Endodermal cell (in vitro differentiated cells): ENCODE results near the gene UBE3C. TPM values are rescaled to one million over a fixed set of nuclear protein-coding genes. Genes with fewer than 3 reads are reported as not detected.

Source experiments
- DNase-seq: peaks from one replicate; pipeline ENCODE4 v3.0.0-alpha.2; 2017
- H3K27ac ChIP-seq: 2 replicates; pipeline ENCODE4 v1.5.1; 2013; ENCODE audit warnings: mild to moderate bottlenecking, low read depth, low read length, moderate library complexity
- H3K27me3 ChIP-seq: 2 replicates; pipeline ENCODE4 v1.6.1; 2013; ENCODE audit warnings: mild to moderate bottlenecking, low read length, moderate library complexity; ENCODE audit not compliant: insufficient read depth, control insufficient read depth, poor library complexity, severe bottlenecking
- H3K36me3 ChIP-seq: 2 replicates; pipeline ENCODE4 v1.7.0; 2013; ENCODE audit warnings: mild to moderate bottlenecking, low read length, moderate library complexity; ENCODE audit not compliant: control insufficient read depth, insufficient read depth
- H3K4me1 ChIP-seq: one replicate; pipeline ENCODE4 v1.7.0; 2013; ENCODE audit warnings: low read length; ENCODE audit not compliant: control insufficient read depth, insufficient read depth
- H3K4me3 ChIP-seq: 2 replicates; pipeline ENCODE4 v1.5.1; 2013; ENCODE audit warnings: mild to moderate bottlenecking, low read length, moderate library complexity
- H3K9ac ChIP-seq: 2 replicates; pipeline ENCODE4 v1.6.1; 2013; ENCODE audit warnings: mild to moderate bottlenecking, low read length, moderate library complexity; ENCODE audit not compliant: poor library complexity, severe bottlenecking; ENCODE audit errors: extremely low read depth
- H3K9me3 ChIP-seq: 2 replicates; pipeline ENCODE4 v1.6.1; 2013; ENCODE audit warnings: mild to moderate bottlenecking, low read length, moderate library complexity; ENCODE audit not compliant: control insufficient read depth
- H3K27ac Mint-ChIP-seq: 2 replicates; pipeline ENCODE4 v1.8.0; 2020; ENCODE audit warnings: mixed read lengths
- H3K27me3 Mint-ChIP-seq: 2 replicates; pipeline ENCODE4 v1.8.0; 2021; ENCODE audit warnings: mild to moderate bottlenecking, mixed read lengths; ENCODE audit not compliant: insufficient read depth
- H3K36me3 Mint-ChIP-seq: 2 replicates; pipeline ENCODE4 v1.8.0; 2020; ENCODE audit warnings: low read depth, mixed read lengths
- H3K4me1 Mint-ChIP-seq: 2 replicates; pipeline ENCODE4 v1.8.0; 2020; ENCODE audit warnings: mixed read lengths
- H3K4me3 Mint-ChIP-seq: 2 replicates; pipeline ENCODE4 v1.8.0; 2020; ENCODE audit warnings: mild to moderate bottlenecking, moderate library complexity, mixed read lengths
- H3K9me3 Mint-ChIP-seq: 2 replicates; pipeline ENCODE4 v1.8.0; 2020; ENCODE audit warnings: mild to moderate bottlenecking, mixed read lengths
- CTCF ChIP-seq: fragments of 200-600 bp; sonication (generic); conservative IDR thresholded peaks from 2 replicates; pipeline ENCODE4 v1.5.0; 2021; ENCODE audit warnings: antibody characterized with exemption, mild to moderate bottlenecking
- WGBS, 2 experiments: methylation state at CpG; one replicate each; pipeline versions ENCODE4 v1.1.5 to v1.1.7; 2013; ENCODE audit warnings: missing lambda C conversion rate in 2 of 2, mixed read lengths in 1 of 2; ENCODE audit not compliant: insufficient coverage in 1 of 2, insufficient read length in 1 of 2; 5-methylcytosine and 5-hydroxymethylcytosine counted together
- total RNA-seq, 2 donors: library from RNA; stranded (reverse); fragmentation: NEBNext Ultra II Directional in 1 of 2; extraction: Animal tissue kit (Norgen Biotek cat#: 25700) in 1 of 2; gene quantifications; 2 replicates in 1 of 2; 3 replicates in 1 of 2; pipeline ENCODE4 v1.2.1, GENCODE V29; 2021

Gene UBE3C
- total RNA-seq, 2 donors from 2014 or later: 53.4 to 55.9 TPM

- H3K9me3 Mint-ChIP-seq: no peaks in the 10 kb centered on the region
- peak overlapping the region; percentile 76 for H3K27ac Mint-ChIP-seq
- TF ChIP-seq CTCF: no peak
- no peaks in the 10 kb centered on the region for H3K36me3 ChIP-seq
- no peaks in the 10 kb centered on the region for H3K9me3 ChIP-seq
- no peaks in the 10 kb centered on the region for H3K27me3 ChIP-seq
- no peak overlapping the region for H3K4me3 ChIP-seq
- H3K9ac ChIP-seq: no peak overlapping the region
- peaks cover 37% of the 10 kb centered on the region for H3K4me1 Mint-ChIP-seq
- no peaks in the 10 kb centered on the region for H3K36me3 Mint-ChIP-seq
- peak overlapping the region; percentile 19 for H3K4me3 Mint-ChIP-seq
- peak; percentile 80 for DNase-seq
- no peaks in the 10 kb centered on the region for H3K27me3 Mint-ChIP-seq
- 82 to 87% methylated on average over 25 to 27 of the region's 27 CpGs for WGBS, 2 experiments
- H3K4me1 ChIP-seq: peaks cover 9% of the 10 kb centered on the region
- no peak overlapping the region for H3K27ac ChIP-seq
Observed at GRCh38 chr7:157306846-157307838, 168.4 kb downstream of the UBE3C start.

- H3K9me3 ChIP-seq: no peaks in the 10 kb centered on the region
- H3K27ac ChIP-seq: peak overlapping the region; percentile 49
- peaks cover 36% of the 10 kb centered on the region for H3K4me1 Mint-ChIP-seq
- WGBS, 2 experiments: 57 to 63% methylated on average over 9 to 10 of the region's 10 CpGs
- H3K27me3 ChIP-seq: no peaks in the 10 kb centered on the region
- peak overlapping the region; percentile 23 for H3K9ac ChIP-seq
- H3K27me3 Mint-ChIP-seq: no peaks in the 10 kb centered on the region
- TF ChIP-seq CTCF: no peak
- peaks cover 9% of the 10 kb centered on the region for H3K4me1 ChIP-seq
- no peaks in the 10 kb centered on the region for H3K9me3 Mint-ChIP-seq
- peak; percentile 92 for DNase-seq
- H3K36me3 Mint-ChIP-seq: no peaks in the 10 kb centered on the region
- H3K27ac Mint-ChIP-seq: peak overlapping the region; percentile 97
- no peaks in the 10 kb centered on the region for H3K36me3 ChIP-seq
- no peak overlapping the region for H3K4me3 Mint-ChIP-seq
- no peak overlapping the region for H3K4me3 ChIP-seq
Observed at GRCh38 chr7:157309988-157310668, 171.4 kb downstream of the UBE3C start.

- Histone ChIP-seq H3K9ac (no peak overlapping the region), H3K27me3 (no peaks in the 10 kb centered on the region), H3K36me3 (no peaks in the 10 kb centered on the region), H3K27ac (no peak overlapping the region), H3K4me3 (no peak overlapping the region), H3K4me1 (peaks cover 9% of the 10 kb centered on the region), H3K9me3 (no peaks in the 10 kb centered on the region)
- WGBS, 2 experiments: 68 to 85% methylated on average over 4 to 7 of the region's 7 CpGs
- Mint-ChIP-seq H3K9me3 (no peaks in the 10 kb centered on the region), H3K36me3 (no peaks in the 10 kb centered on the region), H3K4me3 (no peak overlapping the region), H3K27me3 (no peaks in the 10 kb centered on the region), H3K27ac (peak overlapping the region; percentile 97), H3K4me1 (peaks cover 38% of the 10 kb centered on the region)
- no peak for TF ChIP-seq CTCF
- peak; percentile 87 for DNase-seq
Observed at GRCh38 chr7:157310676-157311185, 172.0 kb downstream of the UBE3C start.
